HL-60 (cell line): ENCODE measurements around the gene UBIAD1.

Experiments used
- DNase-seq, 2 experiments: peaks; one replicate each; pipeline ENCODE4 v3.0.0-alpha.2; 2010 to 2020; ENCODE audit warnings: low read depth in 1 of 2, low spot score in 1 of 2
- H3K27ac ChIP-seq: fragments of 250-450 bp; sonication (Bioruptor Pico); replicated peaks from 2 replicates; pipeline ENCODE4 v1.5.1; 2020; ENCODE audit warnings: mild to moderate bottlenecking, moderate library complexity
- H3K27me3 ChIP-seq: fragments of 250-450 bp; sonication (Bioruptor Pico); 2 replicates; pipeline ENCODE4 v1.5.1; 2021; ENCODE audit warnings: mild to moderate bottlenecking, moderate library complexity; ENCODE audit not compliant: insufficient read depth, poor library complexity, severe bottlenecking
- H3K4me3 ChIP-seq: replicated peaks from 2 replicates; pipeline ENCODE4 v1.5.1; 2011; ENCODE audit warnings: mild to moderate bottlenecking, control low read depth, low read length; ENCODE audit not compliant: insufficient read depth
- CTCF ChIP-seq: IDR thresholded peaks from one replicate; pipeline ENCODE4 v1.5.1; 2011; ENCODE audit warnings: low read length, control low read depth, inconsistent platforms; ENCODE audit not compliant: insufficient read depth
- GABPA ChIP-seq: IDR thresholded peaks from 2 replicates; pipeline ENCODE4 v1.6.1; 2012; ENCODE audit warnings: low read depth
- POLR2AphosphoS5 ChIP-seq: IDR thresholded peaks from 2 replicates; pipeline ENCODE4 v1.6.1; 2012; ENCODE audit warnings: low read depth
- REST ChIP-seq: IDR thresholded peaks from 2 replicates; pipeline ENCODE4 v1.6.1; 2012; ENCODE audit warnings: low read depth; ENCODE audit not compliant: insufficient replicate concordance
- SPI1 ChIP-seq: IDR thresholded peaks from 2 replicates; pipeline ENCODE4 v1.6.1; 2012; ENCODE audit warnings: low read depth, mild to moderate bottlenecking, borderline replicate concordance

Gene UBIAD1

GRCh38 chr1:11284784-11285183, 11.8 kb downstream of the UBIAD1 start:
- Histone ChIP-seq H3K4me3 (no peak overlapping the region), H3K27me3 (no peaks in the 10 kb centered on the region), H3K27ac (no peak overlapping the region)
- TF ChIP-seq REST = no peak
- TF ChIP-seq POLR2AphosphoS5 = no peak
- no peak for TF ChIP-seq CTCF
- no peak for TF ChIP-seq GABPA
- no peak for TF ChIP-seq SPI1
- DNase-seq = no peak

GRCh38 chr1:11285883-11286734, 13.1 kb downstream of the UBIAD1 start:
- DNase-seq = no peak
- H3K27me3 ChIP-seq = no peaks in the 10 kb centered on the region
- no peak overlapping the region for H3K4me3 ChIP-seq
- H3K27ac ChIP-seq = no peak overlapping the region
- TF ChIP-seq GABPA (no peak), CTCF (no peak), REST (no peak), SPI1 (no peak), POLR2AphosphoS5 (no peak)

GRCh38 chr1:11286735-11287410, 13.9 kb downstream of the UBIAD1 start:
- TF ChIP-seq CTCF (no peak), POLR2AphosphoS5 (no peak), REST (no peak), SPI1 (no peak), GABPA (no peak)
- DNase-seq = no peak
- Histone ChIP-seq H3K27ac (no peak overlapping the region), H3K27me3 (no peaks in the 10 kb centered on the region), H3K4me3 (no peak overlapping the region)
